Trophoblast cell (in vitro differentiated cells and primary cell): ENCODE data around the gene CD63.

Source experiments
- DNase-seq, 2 donors: peaks; one replicate each; pipeline ENCODE4 v3.0.0-alpha.2; 2016
- H2AFZ ChIP-seq: 2 replicates; pipeline ENCODE4 v1.6.1; 2013; ENCODE audit warnings: low read length, moderate library complexity, mild to moderate bottlenecking; ENCODE audit not compliant: insufficient read depth, poor library complexity
- H2AK5ac ChIP-seq: 2 replicates; pipeline ENCODE4 v1.6.1; 2013; ENCODE audit warnings: mild to moderate bottlenecking, low read length
- H2BK120ac ChIP-seq: 2 replicates; pipeline ENCODE4 v1.6.1; 2013; ENCODE audit warnings: low read length, mild to moderate bottlenecking, moderate library complexity; ENCODE audit not compliant: insufficient read depth, poor library complexity
- H2BK12ac ChIP-seq: 2 replicates; pipeline ENCODE4 v1.6.1; 2013; ENCODE audit warnings: mild to moderate bottlenecking, low read length, moderate library complexity
- H2BK5ac ChIP-seq: 2 replicates; pipeline ENCODE4 v1.6.1; 2013; ENCODE audit warnings: low read length, low read depth, moderate library complexity, mild to moderate bottlenecking; ENCODE audit not compliant: poor library complexity
- H3K14ac ChIP-seq: 2 replicates; pipeline ENCODE4 v1.6.1; 2013; ENCODE audit warnings: mild to moderate bottlenecking, low read length
- H3K18ac ChIP-seq: 2 replicates; pipeline ENCODE4 v1.6.1; 2013; ENCODE audit warnings: mild to moderate bottlenecking, low read length
- H3K23ac ChIP-seq: 2 replicates; pipeline ENCODE4 v1.6.1; 2013; ENCODE audit warnings: low read length
- H3K27ac ChIP-seq: 2 replicates; pipeline ENCODE4 v1.5.1; 2013; ENCODE audit warnings: low read depth, mild to moderate bottlenecking, inconsistent platforms, low read length, moderate library complexity
- H3K27me3 ChIP-seq: 2 replicates; pipeline ENCODE4 v1.6.1; 2013; ENCODE audit warnings: inconsistent platforms, mild to moderate bottlenecking, low read length, moderate library complexity; ENCODE audit not compliant: insufficient read depth
- H3K36me3 ChIP-seq, 2 experiments: 1 replicate in 1 of 2; 2 replicates in 1 of 2; pipeline ENCODE4 v1.6.1; 2013; ENCODE audit warnings: low read length in 2 of 2, mild to moderate bottlenecking in 2 of 2, moderate library complexity in 1 of 2; ENCODE audit not compliant: insufficient read depth in 2 of 2, control insufficient read depth in 1 of 2
- H3K4ac ChIP-seq: 2 replicates; pipeline ENCODE4 v1.6.1; 2013; ENCODE audit warnings: low read depth, mild to moderate bottlenecking, low read length, moderate library complexity
- H3K4me1 ChIP-seq, 2 experiments: 1 replicate in 1 of 2; 2 replicates in 1 of 2; pipeline ENCODE4 v1.6.1; 2013; ENCODE audit warnings: low read length in 2 of 2, mild to moderate bottlenecking in 2 of 2, moderate library complexity in 1 of 2; ENCODE audit not compliant: insufficient read depth in 2 of 2, control insufficient read depth in 1 of 2
- H3K4me2 ChIP-seq: 2 replicates; pipeline ENCODE4 v1.6.1; 2013; ENCODE audit warnings: inconsistent platforms, mild to moderate bottlenecking, low read length, moderate library complexity
- H3K4me3 ChIP-seq: 2 replicates; pipeline ENCODE4 v1.5.1; 2013; ENCODE audit warnings: mild to moderate bottlenecking, low read depth, low read length, inconsistent platforms
- H3K79me1 ChIP-seq: one replicate; pipeline ENCODE4 v1.6.1; 2013; ENCODE audit warnings: low read length
- H3K79me2 ChIP-seq: 2 replicates; pipeline ENCODE4 v1.6.1; 2013; ENCODE audit warnings: low read length, mild to moderate bottlenecking; ENCODE audit not compliant: control insufficient read depth, insufficient read depth, poor library complexity
- H3K9ac ChIP-seq: 2 replicates; pipeline ENCODE4 v1.6.1; 2013; ENCODE audit warnings: mild to moderate bottlenecking, low read length
- H3K9me3 ChIP-seq: 2 replicates; pipeline ENCODE4 v1.6.1; 2013; ENCODE audit warnings: low read depth, mild to moderate bottlenecking, control low read depth, inconsistent platforms, low read length; ENCODE audit not compliant: insufficient read depth
- H4K12ac ChIP-seq: 2 replicates; pipeline ENCODE4 v1.6.1; 2013; ENCODE audit warnings: low read depth, mild to moderate bottlenecking, low read length, moderate library complexity
- H4K8ac ChIP-seq: 2 replicates; pipeline ENCODE4 v1.6.1; 2013; ENCODE audit warnings: low read depth, mild to moderate bottlenecking, low read length, moderate library complexity
- H4K91ac ChIP-seq: one replicate; pipeline ENCODE4 v1.6.1; 2013; ENCODE audit warnings: low read depth, mild to moderate bottlenecking, low read length, moderate library complexity
- WGBS: extraction: QIAGEN DNeasy Blood & Tissue Kit; methylation state at CpG from one replicate; pipeline ENCODE4 v1.1.7; 2013; ENCODE audit warnings: missing lambda C conversion rate; ENCODE audit not compliant: insufficient read length, insufficient coverage; ENCODE audit errors: extremely low coverage; 5-methylcytosine and 5-hydroxymethylcytosine counted together

CD63 gene

DNA sequence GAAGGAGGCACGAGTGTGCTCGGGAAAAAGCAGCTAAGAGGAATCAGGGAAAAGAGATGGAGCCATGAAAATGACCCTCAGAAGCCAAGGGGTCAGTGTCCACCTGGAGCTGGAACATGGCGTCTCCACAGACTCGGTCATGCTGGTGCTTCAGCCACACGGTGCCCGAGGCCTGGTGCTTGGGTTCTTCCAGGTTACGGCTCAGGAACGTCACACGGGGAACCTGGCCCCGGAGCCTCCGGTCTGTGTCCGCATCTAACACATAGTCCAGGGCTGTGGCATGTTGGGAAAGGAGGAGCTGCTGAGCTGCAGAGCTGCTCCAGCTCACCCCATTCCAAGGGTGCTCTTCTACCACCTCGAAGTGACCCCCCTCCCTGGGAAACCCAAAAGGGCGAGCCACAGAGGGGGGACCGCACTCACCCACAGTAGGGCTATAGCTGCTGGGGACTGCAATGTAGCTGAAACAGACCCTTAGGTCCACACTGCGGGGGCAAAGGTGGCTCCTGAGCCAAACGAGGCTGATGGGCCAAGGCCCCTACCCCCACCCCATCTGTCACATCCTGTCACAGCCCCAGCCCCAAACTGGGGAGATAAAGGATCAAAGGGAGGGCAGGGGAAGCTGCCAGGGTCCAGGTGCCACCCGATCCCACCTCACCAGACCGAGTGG, 31.9 kb downstream of the CD63 start:
- Histone ChIP-seq H3K4ac (no peak overlapping the region), H3K27me3 (no peaks in the 10 kb centered on the region), H3K4me2 (no peak overlapping the region), H2BK120ac (no peak overlapping the region), H4K8ac (no peak overlapping the region), H4K91ac (no peak overlapping the region), H3K9ac (no peak overlapping the region), H3K23ac (no peak overlapping the region), H3K27ac (no peak overlapping the region), H4K12ac (no peak overlapping the region), H3K79me1 (no peaks in the 10 kb centered on the region), H3K4me1 (no peaks in the 10 kb centered on the region), H2AK5ac (no peak overlapping the region), H2BK12ac (no peak overlapping the region), H2BK5ac (no peak overlapping the region), H3K79me2 (no peaks in the 10 kb centered on the region), H3K18ac (no peak overlapping the region), H2AFZ (no peak overlapping the region), H3K4me3 (no peak overlapping the region), H3K9me3 (peaks cover 9% of the 10 kb centered on the region), H3K36me3 (no peaks in the 10 kb centered on the region), H3K14ac (no peak overlapping the region)
- no CpG with 5 or more reads among the region's 19 CpGs for WGBS
- DNase-seq: no peak

DNA sequence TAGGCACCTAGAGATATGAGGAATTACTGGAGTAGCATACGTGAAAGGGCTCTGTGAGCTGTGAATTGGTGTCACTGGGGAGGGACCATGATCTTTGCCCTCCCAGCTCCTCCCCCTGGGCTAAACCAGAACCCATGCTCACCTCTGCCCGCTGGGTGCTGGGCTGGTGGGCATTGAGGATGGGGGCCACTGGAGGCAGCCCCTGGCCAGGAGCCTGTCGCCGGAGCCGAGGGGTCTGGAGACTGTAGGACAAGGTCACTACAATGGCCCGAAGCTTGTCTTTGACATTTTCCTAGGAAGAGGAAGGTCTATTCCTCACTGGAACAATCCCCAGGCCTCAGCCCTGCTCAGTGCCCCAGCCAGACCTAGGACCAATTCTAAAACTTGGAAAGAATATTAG, 32.7 kb downstream of the CD63 start:
- H3K27me3 ChIP-seq: no peaks in the 10 kb centered on the region
- no peaks in the 10 kb centered on the region for H3K79me2 ChIP-seq
- DNase-seq: no peak
- no peak overlapping the region for H3K4ac ChIP-seq
- H3K4me3 ChIP-seq: no peak overlapping the region
- no peak overlapping the region for H3K9ac ChIP-seq
- H3K36me3 ChIP-seq: no peaks in the 10 kb centered on the region
- H3K79me1 ChIP-seq: no peaks in the 10 kb centered on the region
- no peak overlapping the region for H2BK12ac ChIP-seq
- no peak overlapping the region for H4K91ac ChIP-seq
- H3K27ac ChIP-seq: no peak overlapping the region
- no peak overlapping the region for H3K23ac ChIP-seq
- H3K4me2 ChIP-seq: no peak overlapping the region
- H2BK5ac ChIP-seq: no peak overlapping the region
- no peak overlapping the region for H4K12ac ChIP-seq
- no peak overlapping the region for H4K8ac ChIP-seq
- no peaks in the 10 kb centered on the region for H3K4me1 ChIP-seq
- no peak overlapping the region for H2AK5ac ChIP-seq
- peaks cover 9% of the 10 kb centered on the region for H3K9me3 ChIP-seq
- H3K14ac ChIP-seq: no peak overlapping the region
- H3K18ac ChIP-seq: no peak overlapping the region
- no peak overlapping the region for H2BK120ac ChIP-seq
- no CpG with 5 or more reads among the region's 6 CpGs for WGBS
- H2AFZ ChIP-seq: no peak overlapping the region

DNA sequence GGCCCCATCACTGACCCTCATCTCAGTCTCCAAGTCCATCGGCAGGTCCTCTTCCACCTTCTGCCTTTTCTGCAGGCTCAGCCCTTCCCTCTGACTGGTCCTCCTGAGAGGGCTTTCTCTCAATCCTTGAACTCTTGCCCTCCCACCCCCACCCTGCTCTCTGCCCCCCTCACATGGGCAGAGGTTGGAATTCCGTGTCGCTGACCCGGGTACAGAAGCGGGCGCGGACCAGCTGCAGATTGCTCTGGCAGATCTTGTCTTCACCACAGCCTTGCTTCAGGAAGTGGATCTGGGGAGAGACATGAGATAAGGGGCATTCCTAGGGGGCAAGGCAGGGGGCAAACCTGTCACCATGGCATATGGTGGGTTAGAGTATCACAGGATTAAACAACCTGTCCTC, 33.5 kb downstream of the CD63 start:
- DNase-seq: no peak
- Histone ChIP-seq H3K36me3 (no peaks in the 10 kb centered on the region), H3K9me3 (peaks cover 8% of the 10 kb centered on the region), H3K79me1 (no peaks in the 10 kb centered on the region), H4K91ac (no peak overlapping the region), H3K9ac (no peak overlapping the region), H4K8ac (no peak overlapping the region), H3K23ac (no peak overlapping the region), H2AK5ac (no peak overlapping the region), H3K14ac (no peak overlapping the region), H3K4me2 (no peak overlapping the region), H3K27me3 (no peaks in the 10 kb centered on the region), H2BK12ac (no peak overlapping the region), H3K4me1 (no peaks in the 10 kb centered on the region), H4K12ac (no peak overlapping the region), H3K18ac (no peak overlapping the region), H3K4ac (no peak overlapping the region), H3K79me2 (no peaks in the 10 kb centered on the region), H2BK5ac (no peak overlapping the region), H3K27ac (no peak overlapping the region), H3K4me3 (no peak overlapping the region), H2AFZ (no peak overlapping the region), H2BK120ac (no peak overlapping the region)
- no CpG with 5 or more reads among the region's 7 CpGs for WGBS

DNA sequence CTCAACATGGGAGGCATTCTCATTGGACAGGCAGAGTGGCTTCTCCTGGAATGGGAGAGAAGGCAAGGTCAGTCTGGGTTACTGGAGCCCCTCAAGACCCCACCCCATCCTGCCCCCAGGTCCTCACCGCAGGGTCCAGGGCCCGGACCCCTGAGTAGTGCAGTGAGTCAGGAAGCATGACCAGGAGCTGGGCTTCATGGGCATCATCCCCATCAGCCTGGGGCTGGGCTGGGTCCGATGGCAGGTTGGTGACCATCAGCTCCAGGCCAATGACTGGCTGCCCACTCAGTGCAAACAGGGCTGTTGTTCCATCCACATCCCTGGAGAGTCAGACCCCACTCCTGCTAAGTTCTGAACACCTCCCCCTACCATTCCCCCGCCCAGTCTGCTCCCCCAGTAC, 34.2 kb downstream of the CD63 start:
- no peak overlapping the region for H4K8ac ChIP-seq
- H3K4me3 ChIP-seq: no peak overlapping the region
- H3K27me3 ChIP-seq: no peaks in the 10 kb centered on the region
- no peak overlapping the region for H3K4ac ChIP-seq
- H3K79me1 ChIP-seq: no peaks in the 10 kb centered on the region
- no peak overlapping the region for H2AK5ac ChIP-seq
- H3K27ac ChIP-seq: no peak overlapping the region
- no peak overlapping the region for H3K18ac ChIP-seq
- DNase-seq: no peak
- H2AFZ ChIP-seq: no peak overlapping the region
- H2BK120ac ChIP-seq: no peak overlapping the region
- no peaks in the 10 kb centered on the region for H3K79me2 ChIP-seq
- H3K36me3 ChIP-seq: no peaks in the 10 kb centered on the region
- H2BK12ac ChIP-seq: no peak overlapping the region
- H3K23ac ChIP-seq: no peak overlapping the region
- no CpG with 5 or more reads among the region's 4 CpGs for WGBS
- H3K9ac ChIP-seq: no peak overlapping the region
- no peak overlapping the region for H2BK5ac ChIP-seq
- H4K91ac ChIP-seq: no peak overlapping the region
- H3K4me2 ChIP-seq: no peak overlapping the region
- H4K12ac ChIP-seq: no peak overlapping the region
- peaks cover 8% of the 10 kb centered on the region for H3K9me3 ChIP-seq
- no peak overlapping the region for H3K14ac ChIP-seq
- H3K4me1 ChIP-seq: no peaks in the 10 kb centered on the region
